Stimulated activated CD8-positive, alpha-beta memory T cell treated with anti-CD3 and anti-CD28 coated beads, Interleukin-7, amount 100 ng/mL, for 4 hours (primary cell): ENCODE results near the gene OLIG3.

Experiments
- DNase-seq, 2 donors: peaks; one replicate each; pipeline ENCODE4 v3.0.0-alpha.2; 2020; ENCODE audit warnings: low read depth in 2 of 2

OLIG3 gene

GRCh38 chr6:137471497-137471896 lies 22.7 kb downstream of the OLIG3 start:
- DNase-seq, result no peak

GRCh38 chr6:137467211-137467610 lies 27.0 kb downstream of the OLIG3 start:
- DNase-seq, result no peak

GRCh38 chr6:137465378-137466009 lies 28.7 kb downstream of the OLIG3 start:
- no peak for DNase-seq

- no peak for DNase-seq
Observed at GRCh38 chr6:137452333-137452894, 41.8 kb downstream of the OLIG3 start.

GRCh38 chr6:137443901-137444300 lies 50.3 kb downstream of the OLIG3 start:
- DNase-seq, result no peak
